HEK293T (cell line): ENCODE data around the gene JTB.

ENCODE experiments used
- CTCF ChIA-PET: fragments of 350-600 bp; formaldehyde crosslinking; extraction: SDS; loops from one replicate; lab custom pipeline; 2021; ENCODE audit warnings: antibody characterized with exemption, inconsistent platforms; lab: Yijun Ruan, JAX
- POLR2A ChIA-PET: fragments of 350-600 bp; formaldehyde crosslinking; extraction: SDS; loops from one replicate; lab custom pipeline; 2020; ENCODE audit warnings: antibody characterized with exemption, inconsistent platforms; lab: Yijun Ruan, JAX
- DNase-seq: peaks from one replicate; pipeline ENCODE4 v3.0.0; 2012; ENCODE audit warnings: mixed read lengths; ENCODE audit errors: extremely low spot score
- ARNT ChIP-seq: fragments of 450-650 bp; IDR thresholded peaks from 2 replicates; pipeline ENCODE4 v1.6.1; 2017; ENCODE audit warnings: mild to moderate bottlenecking
- BHLHE40 ChIP-seq: fragments of 450-650 bp; IDR thresholded peaks from 2 replicates; pipeline ENCODE4 v1.6.1; 2016; ENCODE audit warnings: mild to moderate bottlenecking, moderate library complexity, borderline replicate concordance
- CTBP1 ChIP-seq: fragments of 450-650 bp; IDR thresholded peaks from 2 replicates; pipeline ENCODE4 v1.6.1; 2016; ENCODE audit warnings: borderline replicate concordance
- ELF4 ChIP-seq: fragments of 450-650 bp; IDR thresholded peaks from 2 replicates; pipeline ENCODE4 v1.6.1; 2017; ENCODE audit warnings: antibody characterized with exemption
- FOXA1 ChIP-seq: fragments of 450-650 bp; IDR thresholded peaks from 2 replicates; pipeline ENCODE4 v1.6.1; 2016; ENCODE audit warnings: mild to moderate bottlenecking
- FOXK2 ChIP-seq: fragments of 450-650 bp; IDR thresholded peaks from 2 replicates; pipeline ENCODE4 v1.6.1; 2016; ENCODE audit warnings: mild to moderate bottlenecking
- FOXM1 ChIP-seq: fragments of 450-650 bp; IDR thresholded peaks from 2 replicates; pipeline ENCODE4 v1.6.1; 2017; ENCODE audit warnings: mild to moderate bottlenecking, borderline replicate concordance
- HDGF ChIP-seq: fragments of 450-650 bp; IDR thresholded peaks from 2 replicates; pipeline ENCODE4 v1.6.1; 2017; ENCODE audit warnings: antibody characterized with exemption, borderline replicate concordance
- L3MBTL2 ChIP-seq: fragments of 450-650 bp; conservative IDR thresholded peaks from 2 replicates; pipeline ENCODE4 v1.6.1; 2016; ENCODE audit warnings: mild to moderate bottlenecking
- LEF1 ChIP-seq: fragments of 450-650 bp; IDR thresholded peaks from 2 replicates; pipeline ENCODE4 v1.6.1; 2017; ENCODE audit warnings: mild to moderate bottlenecking, borderline replicate concordance
- NFRKB ChIP-seq: fragments of 450-650 bp; IDR thresholded peaks from 2 replicates; pipeline ENCODE4 v1.6.1; 2016; ENCODE audit warnings: mild to moderate bottlenecking, moderate library complexity
- PKNOX1 ChIP-seq: fragments of 450-650 bp; IDR thresholded peaks from 2 replicates; pipeline ENCODE4 v1.6.1; 2016
- SP1 ChIP-seq: fragments of 450-650 bp; IDR thresholded peaks from 2 replicates; pipeline ENCODE4 v1.6.1; 2017
- SUZ12 ChIP-seq: fragments of 450-650 bp; IDR thresholded peaks from 2 replicates; pipeline ENCODE4 v1.6.1; 2016; ENCODE audit warnings: mild to moderate bottlenecking
- TARDBP ChIP-seq: fragments of 450-650 bp; IDR thresholded peaks from 2 replicates; pipeline ENCODE4 v1.6.1; 2016
- ZNF384 ChIP-seq: fragments of 450-650 bp; IDR thresholded peaks from 2 replicates; pipeline ENCODE4 v1.6.1; 2016

The JTB gene

GRCh38 chr1:153978274-153978909 lies 918 bp upstream of the JTB start:
- no peak for TF ChIP-seq CTBP1
- TF ChIP-seq SUZ12: no peak
- no peak; the same call in 1 of the 2 replicates for TF ChIP-seq PKNOX1
- no peak for TF ChIP-seq FOXM1
- TF ChIP-seq HDGF: no peak
- TF ChIP-seq ELF4: no peak
- TF ChIP-seq NFRKB: no peak
- TF ChIP-seq L3MBTL2: no peak
- no peak for DNase-seq
- POLR2A ChIA-PET: interaction anchor here (0.9 to 6.6 kb wide), 14 partner anchors 9 to 344 kb away, joined by 3 to 165 read pairs (median 6); partner anchors contain the start of genes CHTOP, CREB3L4, CRTC2 and DENND4B
- CTCF ChIA-PET: interaction anchor here (1.1 to 3.5 kb wide), 4 partner anchors 9 to 172 kb away, joined by 3 to 9 read pairs (median 6); partner anchors contain the start of genes CREB3L4, DENND4B and RAB13

- ChIA-PET CTCF (interaction anchor here (1.4 to 3.5 kb wide), 3 partner anchors 10 to 170 kb away, joined by 3 to 9 read pairs (median 7); partner anchors contain the start of genes CREB3L4 and RAB13), POLR2A (interaction anchor here (1.0 to 6.6 kb wide), 18 partner anchors 9 to 343 kb away, joined by 3 to 165 read pairs (median 6); partner anchors contain the start of genes CHTOP, CREB3L4, CRTC2 and DENND4B)
- no peak for DNase-seq
- TF ChIP-seq TARDBP (no peak), ARNT (no peak)
Observed at GRCh38 chr1:153976819-153977249, 640 bp downstream of the JTB start.

- DNase-seq: no peak
- POLR2A ChIA-PET: interaction anchor here (1.2 to 6.6 kb wide), 2 partner anchors 10 to 14 kb away, joined by 9 to 106 read pairs; partner anchors contain the start of genes RAB13, RPS27 and SLC39A1
- TF ChIP-seq FOXA1 (no peak), SUZ12 (no peak), HDGF (no peak), TARDBP (no peak), NFRKB (no peak), L3MBTL2 (no peak), ARNT (no peak), SP1 (no peak), BHLHE40 (no peak), PKNOX1 (no peak), CTBP1 (no peak), LEF1 (no peak), FOXM1 (no peak), ZNF384 (no peak), FOXK2 (no peak), ELF4 (no peak)
- CTCF ChIA-PET: no interaction called here
Observed at GRCh38 chr1:153973525-153973924, 3.9 kb downstream of the JTB start.

- TF ChIP-seq NFRKB (no peak), ARNT (no peak), TARDBP (no peak), FOXK2 (no peak), HDGF (no peak), PKNOX1 (no peak), CTBP1 (no peak), SUZ12 (no peak), L3MBTL2 (no peak)
- no peak for DNase-seq
- POLR2A ChIA-PET: interaction anchor here (1.2 to 6.6 kb wide), 2 partner anchors 9 to 15 kb away, joined by 9 to 106 read pairs; partner anchors contain the start of genes RAB13, RPS27 and SLC39A1
- CTCF ChIA-PET: no interaction called here
Observed at GRCh38 chr1:153973071-153973470, 4.4 kb downstream of the JTB start.

GRCh38 chr1:153970346-153970745 lies 7.1 kb downstream of the JTB start:
- ChIA-PET CTCF (no interaction called here), POLR2A (interaction anchor here (1.2 kb wide), 1 partner anchor 20 kb away, joined by 4 read pairs; the partner anchor contains the start of gene RPS27)
- no peak for TF ChIP-seq L3MBTL2
- TF ChIP-seq LEF1: no peak
- TF ChIP-seq ELF4: no peak
- no peak for TF ChIP-seq CTBP1
- TF ChIP-seq NFRKB: no peak
- no peak for TF ChIP-seq ZNF384
- TF ChIP-seq ARNT: no peak
- TF ChIP-seq SP1: no peak
- DNase-seq: no peak

- ChIA-PET CTCF (interaction anchor here (2.5 kb wide), 1 partner anchor 18 kb away, joined by 14 read pairs; the partner anchor contains the start of gene RAB13), POLR2A (interaction anchor here (2.7 to 4.8 kb wide), 6 partner anchors 8 to 47 kb away, joined by 14 to 165 read pairs (median 58); partner anchors contain the start of genes CRTC2, GATAD2B, JTB and RAB13)
- DNase-seq: no peak
- TF ChIP-seq HDGF: no peak
- no peak for TF ChIP-seq FOXK2
- no peak for TF ChIP-seq ZNF384
- TF ChIP-seq ELF4: no peak
- TF ChIP-seq FOXA1: no peak
- TF ChIP-seq LEF1: no peak
- TF ChIP-seq CTBP1: no peak
- no peak for TF ChIP-seq NFRKB
- TF ChIP-seq SP1: no peak
- TF ChIP-seq TARDBP: no peak
- TF ChIP-seq FOXM1: no peak
- TF ChIP-seq SUZ12: no peak
Observed at GRCh38 chr1:153968972-153969371, 8.5 kb downstream of the JTB start.
